Measurements from ENCODE around the gene EHMT1.

EHMT1 gene

GRCh38 chr9:137618105-137619067, at the start of gene EHMT1:
Gene EHMT1 (plus strand): TSS chr9:137619005. CDS start chr9:137619029, 24 bp downstream.
- FAIRE-seq (peak; percentile 40), DNase-seq (ENCODE audit: insufficient read length, low spot score) (peak; percentile 98)

GRCh38 chr9:137569609-137570203, 49.1 kb upstream of the EHMT1 start:
- FAIRE-seq = no peak
- DNase-seq (ENCODE audit: insufficient read length, low spot score) = no peak

- FAIRE-seq (no peak), DNase-seq (ENCODE audit: insufficient read length, low spot score) (no peak)
Observed at GRCh38 chr9:137570566-137570965, 48.2 kb upstream of the EHMT1 start.

- FAIRE-seq = no peak
Observed at GRCh38 chr9:137574192-137574591, 44.6 kb upstream of the EHMT1 start.

GRCh38 chr9:137575364-137575715, 43.5 kb upstream of the EHMT1 start:
- DNase-seq (ENCODE audit: insufficient read length, low spot score) = no peak
- FAIRE-seq = no peak

More at GRCh38 chr9:137574192-137574591, 44.6 kb upstream of the EHMT1 start:
- no peak for DNase-seq (ENCODE audit: insufficient read length, low spot score)

- no peak for FAIRE-seq
Observed at GRCh38 chr9:137575716-137576411, 42.9 kb upstream of the EHMT1 start.

GRCh38 chr9:137578518-137579258, 40.1 kb upstream of the EHMT1 start, which contains the start of gene DPH7:
Gene DPH7 (minus strand): TSS chr9:137578925. CDS start chr9:137578777, 148 bp downstream.
- FAIRE-seq = peak; percentile 68
- peak; percentile 100 for DNase-seq (ENCODE audit: insufficient read length, low spot score)

More at GRCh38 chr9:137575716-137576411, 42.9 kb upstream of the EHMT1 start:
- no peak for DNase-seq (ENCODE audit: insufficient read length, low spot score)

- no peak for FAIRE-seq
- no peak for DNase-seq (ENCODE audit: insufficient read length, low spot score)
Observed at GRCh38 chr9:137579259-137579604, 39.6 kb upstream of the EHMT1 start.

GRCh38 chr9:137580209-137580953, 38.4 kb upstream of the EHMT1 start:
- FAIRE-seq = no peak
- DNase-seq (ENCODE audit: insufficient read length, low spot score) = no peak

- DNase-seq (ENCODE audit: insufficient read length, low spot score) = no peak
- no peak for FAIRE-seq
Observed at GRCh38 chr9:137580954-137581322, 37.9 kb upstream of the EHMT1 start.

GRCh38 chr9:137581361-137582285, 37.2 kb upstream of the EHMT1 start:
- DNase-seq (ENCODE audit: insufficient read length, low spot score) (no peak), FAIRE-seq (no peak)

GRCh38 chr9:137582286-137582860, 36.4 kb upstream of the EHMT1 start:
- no peak for FAIRE-seq
- DNase-seq (ENCODE audit: insufficient read length, low spot score) = no peak

GRCh38 chr9:137583347-137583746, 35.5 kb upstream of the EHMT1 start:
- DNase-seq (ENCODE audit: insufficient read length, low spot score) (no peak), FAIRE-seq (no peak)

- FAIRE-seq (no peak), DNase-seq (ENCODE audit: insufficient read length, low spot score) (no peak)
Observed at GRCh38 chr9:137583957-137584356, 34.8 kb upstream of the EHMT1 start.

GRCh38 chr9:137586854-137587253, 32.0 kb upstream of the EHMT1 start:
- no peak for FAIRE-seq
- no peak for DNase-seq (ENCODE audit: insufficient read length, low spot score)

- no peak for FAIRE-seq
- DNase-seq (ENCODE audit: insufficient read length, low spot score) = no peak
Observed at GRCh38 chr9:137588311-137588710, 30.5 kb upstream of the EHMT1 start.

GRCh38 chr9:137588891-137589290, 29.9 kb upstream of the EHMT1 start:
- FAIRE-seq = no peak
- DNase-seq (ENCODE audit: insufficient read length, low spot score) = no peak

- FAIRE-seq = peak; percentile 75
- peak; percentile 35 for DNase-seq (ENCODE audit: insufficient read length, low spot score)
Observed at GRCh38 chr9:137589441-137590122, 29.2 kb upstream of the EHMT1 start.
